Fibroblast of pulmonary artery (primary cell): ENCODE data around the gene SLC4A8.

Source experiments
- DNase-seq: peaks from one replicate; pipeline ENCODE4 v3.0.0-alpha.2; 2010; ENCODE audit warnings: low read depth
- H3K4me3 ChIP-seq: replicated peaks from 2 replicates; pipeline ENCODE4 v1.5.1; 2011; ENCODE audit warnings: low read depth, mild to moderate bottlenecking, control low read depth, low read length, moderate library complexity
- CTCF ChIP-seq: IDR thresholded peaks from 2 replicates; pipeline ENCODE4 v1.5.1; 2011; ENCODE audit warnings: mild to moderate bottlenecking, control low read depth, low read length, inconsistent platforms; ENCODE audit errors: missing control alignments

The SLC4A8 gene

GRCh38 chr12:51403681-51404136, 20.9 kb upstream of the SLC4A8 start:
- no peak for DNase-seq
- H3K4me3 ChIP-seq = no peak overlapping the region
- TF ChIP-seq CTCF = no peak

GRCh38 chr12:51404627-51405026, 20.0 kb upstream of the SLC4A8 start:
- TF ChIP-seq CTCF = no peak
- DNase-seq = no peak
- H3K4me3 ChIP-seq = no peak overlapping the region

GRCh38 chr12:51405801-51406207, 18.8 kb upstream of the SLC4A8 start:
- no peak for DNase-seq
- H3K4me3 ChIP-seq = no peak overlapping the region
- TF ChIP-seq CTCF = no peak

- TF ChIP-seq CTCF = no peak
- no peak for DNase-seq
- no peak overlapping the region for H3K4me3 ChIP-seq
These were observed 18.3 kb upstream of the SLC4A8 start for GRCh38 chr12:51406290-51406689.

- no peak for DNase-seq
- no peak overlapping the region for H3K4me3 ChIP-seq
- no peak for TF ChIP-seq CTCF
These were observed 17.8 kb upstream of the SLC4A8 start for GRCh38 chr12:51406859-51407258.

GRCh38 chr12:51407604-51408003, 17.0 kb upstream of the SLC4A8 start:
- no peak overlapping the region for H3K4me3 ChIP-seq
- no peak for DNase-seq
- no peak for TF ChIP-seq CTCF

GRCh38 chr12:51409846-51410245, 14.8 kb upstream of the SLC4A8 start:
- no peak for TF ChIP-seq CTCF
- DNase-seq = no peak
- H3K4me3 ChIP-seq = no peak overlapping the region
